SK-N-MC (cell line): Measurements from ENCODE around the gene RCC2.

Experiments
- EZH2 ChIP-seq: fragments of 200-600 bp; sonication (generic); IDR thresholded peaks from one replicate; pipeline ENCODE4 v1.6.1; 2017; ENCODE audit warnings: antibody characterized with exemption
- POLR2AphosphoS5 ChIP-seq: IDR thresholded peaks from 2 replicates; pipeline ENCODE4 v1.6.1; 2012; ENCODE audit warnings: mild to moderate bottlenecking, low read depth, low read length, borderline replicate concordance

DNA sequence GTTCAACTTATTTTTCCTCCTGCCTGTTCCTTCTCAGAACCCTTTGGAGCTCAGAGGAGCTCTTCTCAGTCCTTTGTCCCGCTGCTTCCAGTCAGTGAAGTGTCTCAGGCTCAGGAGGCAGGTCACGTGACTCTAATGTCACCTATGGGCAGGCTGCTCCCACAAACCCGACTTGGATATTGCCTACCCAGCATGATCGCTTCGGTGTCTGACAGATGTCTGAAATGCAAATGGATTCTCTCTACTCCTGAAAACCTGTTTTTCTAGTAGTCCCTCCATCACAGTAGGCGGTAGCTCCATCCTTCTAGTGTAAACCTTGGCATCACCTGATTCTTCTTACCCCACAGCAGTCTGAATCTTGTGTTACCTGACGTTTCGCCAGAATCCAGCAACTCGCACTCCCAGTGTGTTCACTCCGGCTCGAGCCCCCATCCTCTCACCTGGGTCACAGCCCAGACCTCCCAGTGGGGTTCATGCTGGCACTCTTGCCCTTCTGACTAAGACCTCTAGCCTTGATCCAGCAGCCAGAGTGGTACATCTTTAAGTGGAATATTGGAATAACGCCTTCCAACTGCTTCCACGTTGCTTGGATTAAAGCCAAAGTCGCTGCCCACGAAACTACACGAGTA lies 62.0 kb downstream of the RCC2 start:
- TF ChIP-seq EZH2 (no peak), POLR2AphosphoS5 (no peak)
